ENCODE data around the gene ZFPM1. TPM values are rescaled to one million over a fixed set of nuclear protein-coding genes. Genes with fewer than 3 reads are reported as not detected.
"Not testable (repeated sequence)": the region's sequence is repeated elsewhere in the genome, so short reads cannot be mapped to it uniquely, and the experiment has no call there.

Gene ZFPM1
- total and polyA plus RNA-seq, 12 donors: 0.37 to 23.8 (median 3.5) TPM

- no peak for DNase-seq
- Histone ChIP-seq H3K27ac (no peak overlapping the region), H3K4me3 (no peak overlapping the region), H3K4me1 (replicated peaks in 1 of 2) (peaks cover 0 to 7% of the 10 kb centered on the region in 2 donors), H3K9me3 (replicated peaks in 1 of 3) (no peaks in the 10 kb centered on the region), H3K27me3 (no peaks in the 10 kb centered on the region), H3K36me3 (replicated peaks in 1 of 2) (no peaks in the 10 kb centered on the region)
- 80 to 100% (median 83%) methylated on average over 1 to 22 of the region's 22 CpGs for WGBS, 4 donors
- intact Hi-C loops (cut with DNase I): no loop called here
- TF ChIP-seq, protein P1, sequence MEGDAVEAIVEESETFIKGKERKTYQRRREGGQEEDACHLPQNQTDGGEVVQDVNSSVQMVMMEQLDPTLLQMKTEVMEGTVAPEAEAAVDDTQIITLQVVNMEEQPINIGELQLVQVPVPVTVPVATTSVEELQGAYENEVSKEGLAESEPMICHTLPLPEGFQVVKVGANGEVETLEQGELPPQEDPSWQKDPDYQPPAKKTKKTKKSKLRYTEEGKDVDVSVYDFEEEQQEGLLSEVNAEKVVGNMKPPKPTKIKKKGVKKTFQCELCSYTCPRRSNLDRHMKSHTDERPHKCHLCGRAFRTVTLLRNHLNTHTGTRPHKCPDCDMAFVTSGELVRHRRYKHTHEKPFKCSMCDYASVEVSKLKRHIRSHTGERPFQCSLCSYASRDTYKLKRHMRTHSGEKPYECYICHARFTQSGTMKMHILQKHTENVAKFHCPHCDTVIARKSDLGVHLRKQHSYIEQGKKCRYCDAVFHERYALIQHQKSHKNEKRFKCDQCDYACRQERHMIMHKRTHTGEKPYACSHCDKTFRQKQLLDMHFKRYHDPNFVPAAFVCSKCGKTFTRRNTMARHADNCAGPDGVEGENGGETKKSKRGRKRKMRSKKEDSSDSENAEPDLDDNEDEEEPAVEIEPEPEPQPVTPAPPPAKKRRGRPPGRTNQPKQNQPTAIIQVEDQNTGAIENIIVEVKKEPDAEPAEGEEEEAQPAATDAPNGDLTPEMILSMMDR (IDR thresholded peaks at IDR 0.05): no peak
- no peak for TF ChIP-seq POLR2A (IDR thresholded peaks at IDR 0.05)
These were observed 29.7 kb downstream of the ZFPM1 start for GRCh38 chr16:88482630-88483391.

DNA sequence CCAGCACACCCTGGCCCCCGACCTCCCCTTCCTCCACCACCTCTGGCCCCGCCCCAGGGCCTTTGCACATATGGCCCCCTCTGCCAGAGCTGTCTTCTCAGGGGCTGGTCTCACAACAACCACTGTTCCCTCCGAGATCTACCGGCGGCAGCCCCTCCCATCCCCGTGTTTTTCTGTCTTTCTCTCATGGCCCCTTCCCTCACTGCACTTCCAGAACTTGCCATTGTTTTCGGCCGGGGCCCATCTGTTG lies 30.2 kb downstream of the ZFPM1 start:
- H3K9me3 ChIP-seq (replicated peaks in 1 of 3): no peaks in the 10 kb centered on the region
- no peaks in the 10 kb centered on the region for H3K36me3 ChIP-seq (replicated peaks in 1 of 2)
- no peak overlapping the region for H3K4me3 ChIP-seq
- no peak for DNase-seq
- TF ChIP-seq POLR2A (IDR thresholded peaks at IDR 0.05): no peak
- TF ChIP-seq, protein P1 (IDR thresholded peaks at IDR 0.05): no peak
- WGBS, 4 donors: 82 to 87% (median 84%) methylated on average over 7 to 8 of the region's 8 CpGs
- H3K27ac ChIP-seq: no peak overlapping the region
- no peaks in the 10 kb centered on the region for H3K27me3 ChIP-seq
- intact Hi-C loops (cut with DNase I): no loop called here
- peaks cover 0 to 7% of the 10 kb centered on the region in 2 donors for H3K4me1 ChIP-seq (replicated peaks in 1 of 2)

DNA sequence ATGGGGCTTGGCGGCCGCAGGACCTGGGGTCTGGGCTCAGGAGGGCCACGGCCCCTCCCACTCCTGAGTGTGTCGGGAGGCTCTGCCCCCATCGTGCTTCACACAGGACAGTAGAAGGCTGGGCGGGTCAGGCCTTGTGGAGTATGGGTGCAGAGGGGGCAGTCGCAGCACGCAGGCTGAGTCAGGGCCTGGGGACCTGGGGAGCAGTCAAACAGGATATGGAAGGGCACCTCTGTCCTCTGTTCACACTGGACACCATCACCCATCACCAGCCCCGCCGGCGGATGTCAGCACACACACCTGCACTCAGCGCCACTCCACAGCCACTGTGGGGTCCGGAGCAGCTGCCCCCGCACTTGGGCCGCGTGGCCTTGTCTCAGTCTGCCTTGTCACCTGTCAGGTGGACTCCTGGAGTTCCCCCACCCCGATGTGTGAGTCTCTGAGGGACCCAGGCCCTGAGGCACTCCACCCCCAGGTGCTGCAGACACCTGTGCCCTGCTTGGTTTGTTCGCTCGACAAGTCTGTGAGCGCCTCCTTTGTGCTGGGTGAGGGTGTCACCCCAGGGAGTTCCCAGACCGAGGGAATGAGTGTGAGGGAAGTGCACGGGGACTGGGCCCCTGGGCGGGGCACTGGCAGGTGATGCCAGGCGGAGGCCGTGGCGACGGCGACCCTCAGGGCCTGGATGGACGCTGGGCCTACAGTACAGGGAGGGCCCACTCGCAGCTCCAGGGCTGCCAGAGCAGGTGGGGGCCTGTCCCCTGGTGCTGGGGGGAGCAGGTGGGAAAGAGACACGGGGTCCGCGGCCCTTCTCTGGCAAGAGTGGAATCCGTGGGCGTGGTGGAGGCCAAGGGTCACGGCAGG lies 31.7 kb downstream of the ZFPM1 start:
- Histone ChIP-seq H3K36me3 (replicated peaks in 1 of 2) (no peaks in the 10 kb centered on the region), H3K9me3 (replicated peaks in 1 of 3) (no peaks in the 10 kb centered on the region), H3K4me3 (no peak overlapping the region), H3K27me3 (no peaks in the 10 kb centered on the region), H3K27ac (no peak overlapping the region), H3K4me1 (replicated peaks in 1 of 2) (no peaks in the 10 kb centered on the region)
- 92 to 97% (median 93%) methylated on average over 19 to 36 of the region's 36 CpGs for WGBS, 4 donors
- no peak for DNase-seq
- TF ChIP-seq, protein P1 (IDR thresholded peaks at IDR 0.05): no peak
- TF ChIP-seq POLR2A (IDR thresholded peaks at IDR 0.05): no peak
- intact Hi-C loops (cut with DNase I): no loop called here

- H3K4me1 ChIP-seq (replicated peaks in 1 of 2); intact Hi-C loops (cut with DNase I); H3K27me3 ChIP-seq; H3K9me3 ChIP-seq (replicated peaks in 1 of 3); H3K4me3 ChIP-seq; DNase-seq; H3K36me3 ChIP-seq (replicated peaks in 1 of 2); H3K27ac ChIP-seq: not testable (repeated sequence)
- 91 to 99% (median 96%) methylated on average over 8 of the region's 8 CpGs for WGBS, 4 donors
These were observed 32.3 kb downstream of the ZFPM1 start for GRCh38 chr16:88485366-88485741.
